Upper lobe of left lung (tissue), 6 donors: ENCODE measurements around the gene CHD5. TPM values are rescaled to one million over a fixed set of nuclear protein-coding genes. Genes with fewer than 3 reads are reported as not detected.

ENCODE experiments used
- ATAC-seq, 2 donors: fragments of 200-7000 bp; cut with Tn5 transposase; one replicate each; pipeline ENCODE4 v1.9.1; 2022; ENCODE audit warnings: mild to moderate bottlenecking in 2 of 2, moderate library complexity in 2 of 2; ENCODE audit not compliant: low FRiP score in 2 of 2
- DNase-seq, 2 donors: peaks; one replicate each; pipeline ENCODE4 v3.0.0-alpha.2; 2019 to 2020
- H3K27ac ChIP-seq, 4 donors: fragments of 200-600 bp; sonication (generic); one replicate each; pipeline ENCODE4 v1.5.1; 2016 to 2019
- H3K27me3 ChIP-seq, 4 donors: fragments of 200-600 bp; sonication (generic); one replicate each; pipeline ENCODE4 v1.5.1; 2017 to 2019
- H3K36me3 ChIP-seq, 4 donors: fragments of 200-600 bp; sonication (generic); one replicate each; pipeline ENCODE4 v1.5.1; 2016 to 2019
- H3K4me1 ChIP-seq, 4 donors: fragments of 200-600 bp; sonication (generic); one replicate each; pipeline ENCODE4 v1.5.1; 2018 to 2019
- H3K4me3 ChIP-seq, 4 donors: fragments of 200-600 bp; sonication (generic); one replicate each; pipeline ENCODE4 v1.5.1; 2017 to 2019; ENCODE audit warnings: mild to moderate bottlenecking in 2 of 4, moderate library complexity in 1 of 4
- H3K9me3 ChIP-seq, 4 donors: fragments of 200-600 bp; sonication (generic); one replicate each; pipeline ENCODE4 v1.5.1; 2018 to 2019
- EP300 ChIP-seq, 4 donors: sonication (generic); formaldehyde crosslinking; IDR thresholded peaks; one replicate each; pipeline ENCODE4 v1.5.1; 2017; ENCODE audit warnings: antibody characterized with exemption in 4 of 4, control low read depth in 2 of 4
- POLR2A ChIP-seq, 4 donors: fragments of 450-650 bp; IDR thresholded peaks; one replicate each; pipeline ENCODE4 v1.5.1; 2016 to 2017; ENCODE audit warnings: antibody characterized with exemption in 4 of 4, mild to moderate bottlenecking in 2 of 4
- POLR2AphosphoS5 ChIP-seq, 2 donors: sonication (generic); formaldehyde crosslinking; IDR thresholded peaks; one replicate each; pipeline ENCODE4 v1.5.1; 2017; ENCODE audit warnings: antibody characterized with exemption in 2 of 2
- WGBS, 2 donors: methylation state at CpG; one replicate each; pipeline ENCODE4 v1.1.5; 2017 to 2018; 5-methylcytosine and 5-hydroxymethylcytosine counted together
- total RNA-seq, 6 donors: library from RNA; depleted of rRNA in 4 of 6; stranded (reverse); fragments of >200 nt in 4 of 6; gene quantifications; one replicate each; pipeline versions ENCODE4 v1.1.0 to v1.2.1, GENCODE V29; 2016 to 2021
- TF ChIP-seq, protein P1 (sequence below), 6 experiments: fragments of 450-650 bp in 4 of 6; fragments of 200-600 bp in 2 of 6; sonication (generic) in 2 of 6; IDR thresholded peaks; one replicate each; pipeline ENCODE4 v1.5.1; 2016 to 2019; ENCODE audit warnings: antibody characterized with exemption in 6 of 6
- donor health status: DM: no; HTN: no; CAD: no; lungs with moderate emphysema.
- donor health status: DM: no; HTN: yes; CAD: no; lungs with severe emphysema.

Gene CHD5
- total RNA-seq, 6 donors from 2014 or later: 0.14 to 1.3 (median 0.25) TPM

GRCh38 chr1:6180707-6181311 lies 688 bp upstream of the CHD5 start:
- Histone ChIP-seq H3K9me3 (no peaks in the 10 kb centered on the region), H3K27me3 (peaks cover 0 to 35% (median 21%) of the 10 kb centered on the region in 4 donors), H3K36me3 (peaks cover 0 to 10% (median 5%) of the 10 kb centered on the region in 4 donors), H3K27ac (no peak overlapping the region), H3K4me1 (peaks cover 15 to 44% (median 18%) of the 10 kb centered on the region in 4 donors), H3K4me3 (peak overlapping the region in 1 of 4 donors; percentile 29)
- 6 to 7% methylated on average over 22 to 31 of the region's 36 CpGs for WGBS, 2 donors
- DNase-seq (no peak), ATAC-seq (no peak)
- no peak for TF ChIP-seq POLR2AphosphoS5 (IDR thresholded peaks at IDR 0.05)
- TF ChIP-seq EP300 (IDR thresholded peaks at IDR 0.05): no peak
- no peak for TF ChIP-seq POLR2A (IDR thresholded peaks at IDR 0.05)
- TF ChIP-seq, protein P1, sequence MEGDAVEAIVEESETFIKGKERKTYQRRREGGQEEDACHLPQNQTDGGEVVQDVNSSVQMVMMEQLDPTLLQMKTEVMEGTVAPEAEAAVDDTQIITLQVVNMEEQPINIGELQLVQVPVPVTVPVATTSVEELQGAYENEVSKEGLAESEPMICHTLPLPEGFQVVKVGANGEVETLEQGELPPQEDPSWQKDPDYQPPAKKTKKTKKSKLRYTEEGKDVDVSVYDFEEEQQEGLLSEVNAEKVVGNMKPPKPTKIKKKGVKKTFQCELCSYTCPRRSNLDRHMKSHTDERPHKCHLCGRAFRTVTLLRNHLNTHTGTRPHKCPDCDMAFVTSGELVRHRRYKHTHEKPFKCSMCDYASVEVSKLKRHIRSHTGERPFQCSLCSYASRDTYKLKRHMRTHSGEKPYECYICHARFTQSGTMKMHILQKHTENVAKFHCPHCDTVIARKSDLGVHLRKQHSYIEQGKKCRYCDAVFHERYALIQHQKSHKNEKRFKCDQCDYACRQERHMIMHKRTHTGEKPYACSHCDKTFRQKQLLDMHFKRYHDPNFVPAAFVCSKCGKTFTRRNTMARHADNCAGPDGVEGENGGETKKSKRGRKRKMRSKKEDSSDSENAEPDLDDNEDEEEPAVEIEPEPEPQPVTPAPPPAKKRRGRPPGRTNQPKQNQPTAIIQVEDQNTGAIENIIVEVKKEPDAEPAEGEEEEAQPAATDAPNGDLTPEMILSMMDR (IDR thresholded peaks at IDR 0.05): no peak

GRCh38 chr1:6179564-6180175 lies 451 bp downstream of the CHD5 start:
- Histone ChIP-seq H3K4me3 (peak overlapping the region in 3 of 4 donors; percentile 21 to 33 (median 29)), H3K27ac (no peak overlapping the region), H3K27me3 (peaks cover 0 to 35% (median 21%) of the 10 kb centered on the region in 4 donors)

GRCh38 chr1:6178751-6179563 lies 1.2 kb downstream of the CHD5 start:
- ATAC-seq (no peak), DNase-seq (peak in 1 of 2 donors; percentile 72)
- no peaks in the 10 kb centered on the region for H3K36me3 ChIP-seq
- peaks cover 15 to 36% (median 18%) of the 10 kb centered on the region in 4 donors for H3K4me1 ChIP-seq
- WGBS, 2 donors: 6 to 15% methylated on average over 7 to 29 of the region's 51 CpGs
- H3K9me3 ChIP-seq: no peaks in the 10 kb centered on the region
- TF ChIP-seq, protein P1 (IDR thresholded peaks at IDR 0.05): no peak
- TF ChIP-seq EP300 (IDR thresholded peaks at IDR 0.05) (no peak), POLR2A (IDR thresholded peaks at IDR 0.05) (no peak), POLR2AphosphoS5 (IDR thresholded peaks at IDR 0.05) (no peak)
- H3K4me3 ChIP-seq: peak overlapping the region in 3 of 4 donors; percentile 17 to 21 (median 20)
- H3K27ac ChIP-seq: no peak overlapping the region
- H3K27me3 ChIP-seq: peaks cover 0 to 35% (median 21%) of the 10 kb centered on the region in 4 donors

More at GRCh38 chr1:6179564-6180175, 451 bp downstream of the CHD5 start:
- DNase-seq (peak in 1 of 2 donors; percentile 77), ATAC-seq (no peak)
- no peak for TF ChIP-seq POLR2AphosphoS5 (IDR thresholded peaks at IDR 0.05)
- no peak for TF ChIP-seq POLR2A (IDR thresholded peaks at IDR 0.05)
- TF ChIP-seq, protein P1 (IDR thresholded peaks at IDR 0.05): no peak
- TF ChIP-seq EP300 (IDR thresholded peaks at IDR 0.05): no peak
- peaks cover 0 to 4% (median 2%) of the 10 kb centered on the region in 4 donors for H3K36me3 ChIP-seq
- peaks cover 15 to 36% (median 18%) of the 10 kb centered on the region in 4 donors for H3K4me1 ChIP-seq
- no peaks in the 10 kb centered on the region for H3K9me3 ChIP-seq
- no CpG with 5 or more reads among the region's 92 CpGs for WGBS, 2 donors

DNA sequence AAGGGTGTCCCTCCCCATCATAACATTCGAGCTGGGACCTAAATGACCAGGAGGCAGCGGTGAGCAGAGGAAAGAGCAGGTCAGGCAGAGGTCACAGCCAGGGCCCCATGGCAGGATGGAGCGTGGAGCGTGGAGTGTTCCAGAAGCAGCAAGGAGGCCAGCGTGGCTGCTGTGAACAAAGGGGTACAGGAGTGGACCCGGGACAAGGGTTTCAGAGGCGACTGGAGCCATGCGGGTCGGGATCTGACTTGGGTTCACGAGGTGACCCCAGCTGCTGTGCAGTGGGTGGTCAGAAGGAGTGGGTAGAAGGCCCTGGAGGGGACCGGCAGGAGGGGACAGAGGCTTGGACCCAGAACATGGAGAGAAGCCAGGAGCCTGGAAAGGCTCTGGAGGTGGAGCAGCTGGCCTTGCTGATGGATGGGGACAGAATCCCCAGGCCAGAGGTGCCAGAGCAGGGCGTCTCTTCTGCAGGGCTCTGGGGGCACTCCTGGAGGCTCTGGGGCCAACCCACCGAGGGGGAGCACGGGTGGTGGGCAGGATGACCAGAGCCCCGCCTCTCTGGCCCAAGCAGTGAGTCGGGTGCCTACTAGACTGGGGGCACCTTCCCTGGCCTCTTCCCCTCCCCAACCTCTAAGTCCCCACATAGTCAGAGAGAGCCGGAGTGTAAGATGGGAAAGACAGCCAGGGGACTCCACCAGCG lies 2.3 kb downstream of the CHD5 start:
- Histone ChIP-seq H3K4me1 (peaks cover 15 to 36% (median 18%) of the 10 kb centered on the region in 4 donors), H3K9me3 (no peaks in the 10 kb centered on the region), H3K36me3 (no peaks in the 10 kb centered on the region), H3K4me3 (no peak overlapping the region), H3K27me3 (peaks cover 0 to 35% (median 21%) of the 10 kb centered on the region in 4 donors), H3K27ac (no peak overlapping the region)
- no peak for ATAC-seq
- no peak for DNase-seq
- 71% methylated on average over 15 to 18 of the region's 18 CpGs for WGBS, 2 donors
- TF ChIP-seq POLR2A (IDR thresholded peaks at IDR 0.05) (no peak), POLR2AphosphoS5 (IDR thresholded peaks at IDR 0.05) (no peak), EP300 (IDR thresholded peaks at IDR 0.05) (no peak)
- TF ChIP-seq, protein P1 (IDR thresholded peaks at IDR 0.05): no peak
